ENCODE measurements around the gene DOP1B.

Gene DOP1B

DNA sequence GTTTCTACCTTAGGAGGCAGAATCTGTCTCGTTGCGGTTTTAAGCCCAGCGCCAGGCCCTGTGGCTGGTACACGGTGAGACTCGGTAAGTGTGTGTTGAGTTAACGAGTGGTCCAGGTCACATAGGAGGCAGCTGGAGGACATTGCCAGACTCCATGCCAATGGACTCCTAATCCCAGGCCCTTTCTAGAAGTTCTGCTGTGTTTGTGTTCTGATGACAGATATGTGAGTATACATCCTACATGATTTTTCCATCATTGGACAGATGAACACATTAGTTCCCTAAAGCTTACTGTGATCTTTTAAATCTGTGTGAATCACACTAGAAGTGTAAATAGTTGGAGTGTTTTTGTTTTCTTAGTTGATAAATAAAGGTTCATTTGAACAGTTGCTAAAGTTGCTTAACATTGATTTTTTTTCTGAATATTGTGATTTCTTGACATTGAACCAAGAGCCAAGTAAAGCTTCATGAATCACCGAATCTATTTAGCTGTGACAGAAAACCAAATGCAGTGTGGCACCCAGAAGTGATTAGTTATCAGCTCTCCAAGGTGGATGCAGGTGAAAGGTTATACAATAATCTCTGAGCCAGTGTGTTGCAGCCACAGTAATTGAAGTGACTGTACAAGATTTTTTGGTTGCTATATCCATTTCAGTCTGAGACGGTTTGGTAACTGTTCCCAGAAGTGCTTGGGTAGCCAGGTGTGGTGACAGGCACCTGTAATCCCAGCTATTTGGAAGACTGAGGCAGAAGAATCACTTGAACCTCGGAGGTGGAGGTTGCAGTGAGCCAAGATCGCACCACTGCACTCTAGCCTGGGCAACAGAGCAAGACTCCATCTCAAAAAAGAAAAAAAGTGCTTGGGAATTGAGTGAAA, 46.3 kb downstream of the DOP1B start:
- DNase-seq (ENCODE audit: low read depth), result no peak

DNA sequence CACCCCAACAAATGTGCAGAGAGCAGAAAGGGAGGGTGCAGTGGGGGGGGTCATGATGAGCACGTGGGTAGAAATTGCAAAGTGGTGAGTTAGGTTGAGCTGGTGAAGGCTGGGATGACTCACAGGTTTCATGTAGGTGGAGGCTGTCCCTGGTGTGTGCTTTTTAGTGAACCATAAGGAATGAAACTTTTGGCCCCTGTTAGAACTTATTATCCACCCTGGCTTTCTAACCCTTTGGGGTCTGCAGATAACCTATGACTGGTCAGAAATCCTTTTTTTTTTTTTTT, 46.9 kb downstream of the DOP1B start:
- DNase-seq (ENCODE audit: low read depth), result no peak

DNA sequence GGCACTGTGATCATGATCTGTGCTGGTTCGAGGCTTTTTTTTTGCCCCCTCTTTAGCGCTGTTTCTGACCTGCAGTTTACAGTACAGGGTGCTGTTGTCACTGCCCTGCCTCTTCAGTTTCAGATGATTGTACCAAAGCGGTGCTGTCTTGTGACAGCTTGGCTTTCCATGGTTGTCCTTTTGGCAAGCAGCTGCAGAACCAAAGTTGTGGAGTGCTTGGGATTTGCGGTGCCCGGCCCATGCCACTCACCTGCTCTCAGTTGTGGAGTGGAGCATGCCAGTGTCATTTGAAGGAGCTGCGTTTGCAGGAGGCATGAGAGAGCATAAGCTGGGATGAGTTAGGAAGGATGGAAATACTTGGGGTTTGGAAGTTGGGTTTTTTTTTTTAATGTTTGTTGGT, 48.4 kb downstream of the DOP1B start:
- DNase-seq (ENCODE audit: low read depth), result no peak

DNA sequence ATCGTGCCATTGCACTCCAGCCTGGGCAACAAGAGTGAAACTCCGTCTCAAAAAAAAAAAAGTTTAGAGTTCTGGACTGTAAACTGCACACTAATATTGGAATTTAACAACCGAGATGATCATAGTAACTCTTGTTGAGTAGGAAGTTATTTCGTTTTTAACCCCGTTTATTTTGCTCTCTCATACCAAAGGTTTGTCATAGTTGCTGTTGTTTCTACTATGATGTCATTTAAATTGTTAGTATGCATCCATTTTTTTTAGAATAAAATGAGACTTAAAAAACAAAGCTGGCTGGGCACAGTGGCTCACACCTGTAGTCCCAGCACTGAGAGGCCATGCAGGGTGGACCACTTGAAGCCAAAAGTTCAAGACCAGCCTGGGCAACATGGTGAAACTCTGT, 49.3 kb downstream of the DOP1B start:
- no peak for DNase-seq (ENCODE audit: low read depth)

Measured in T follicular helper cell (primary cell).